Measurements from ENCODE around the gene DYRK2.

DYRK2 gene

GRCh38 chr12:67633024-67633610 is 15.4 kb upstream of the DYRK2 start:
- Histone ChIP-seq H3K9me3 (ENCODE audit: insufficient read depth, low read length) (no peaks in the 10 kb centered on the region), H4K20me1 (ENCODE audit: low read depth, low read length) (no peaks in the 10 kb centered on the region), H2AFZ (ENCODE audit: low read depth, low read length, severe bottlenecking) (no peak overlapping the region), H3K27me3 (ENCODE audit: low read length) (no peaks in the 10 kb centered on the region), H3K9me2 (replicated peaks; ENCODE audit: insufficient read depth, low read length) (no peaks in the 10 kb centered on the region), H3K36me3 (ENCODE audit: low read length) (no peaks in the 10 kb centered on the region), H3F3A (ENCODE audit: insufficient read depth) (no peaks in the 10 kb centered on the region), H3K79me2 (ENCODE audit: insufficient read depth, low read length) (no peaks in the 10 kb centered on the region), H3K9ac (ENCODE audit: low read length) (no peak overlapping the region), H3K4me3 (ENCODE audit: insufficient read depth, low read length, poor library complexity, severe bottlenecking) (no peak overlapping the region), H3K27ac (ENCODE audit: low read depth, low read length) (no peak overlapping the region), H3K4me2 (ENCODE audit: low read depth, low read length, poor library complexity, severe bottlenecking) (no peak overlapping the region)
- no peak for TF ChIP-seq EZH2phosphoT487 (conservative IDR thresholded peaks at IDR 0.05; ENCODE audit: low read length)
- TF ChIP-seq CTCF (IDR thresholded peaks at IDR 0.05; ENCODE audit: insufficient read depth, low read length, poor library complexity, severe bottlenecking): no peak

GRCh38 chr12:67633708-67634107 is 14.8 kb upstream of the DYRK2 start:
- Histone ChIP-seq H3K4me3 (ENCODE audit: insufficient read depth, low read length, poor library complexity, severe bottlenecking) (no peak overlapping the region), H3K9me3 (ENCODE audit: insufficient read depth, low read length) (no peaks in the 10 kb centered on the region), H3K79me2 (ENCODE audit: insufficient read depth, low read length) (no peaks in the 10 kb centered on the region), H3K27ac (ENCODE audit: low read depth, low read length) (no peak overlapping the region), H2AFZ (ENCODE audit: low read depth, low read length, severe bottlenecking) (no peak overlapping the region), H4K20me1 (ENCODE audit: low read depth, low read length) (no peaks in the 10 kb centered on the region), H3K9ac (ENCODE audit: low read length) (no peak overlapping the region), H3K27me3 (ENCODE audit: low read length) (no peaks in the 10 kb centered on the region), H3K36me3 (ENCODE audit: low read length) (no peaks in the 10 kb centered on the region), H3K9me2 (replicated peaks; ENCODE audit: insufficient read depth, low read length) (no peaks in the 10 kb centered on the region), H3K4me2 (ENCODE audit: low read depth, low read length, poor library complexity, severe bottlenecking) (no peak overlapping the region), H3F3A (ENCODE audit: insufficient read depth) (no peaks in the 10 kb centered on the region)
- TF ChIP-seq CTCF (IDR thresholded peaks at IDR 0.05; ENCODE audit: insufficient read depth, low read length, poor library complexity, severe bottlenecking): no peak
- no peak for TF ChIP-seq EZH2phosphoT487 (conservative IDR thresholded peaks at IDR 0.05; ENCODE audit: low read length)

GRCh38 chr12:67634303-67634761 is 14.2 kb upstream of the DYRK2 start:
- no peaks in the 10 kb centered on the region for H3K9me3 ChIP-seq (ENCODE audit: insufficient read depth, low read length)
- TF ChIP-seq EZH2phosphoT487 (conservative IDR thresholded peaks at IDR 0.05; ENCODE audit: low read length) (no peak), CTCF (IDR thresholded peaks at IDR 0.05; ENCODE audit: insufficient read depth, low read length, poor library complexity, severe bottlenecking) (no peak)
- H4K20me1 ChIP-seq (ENCODE audit: low read depth, low read length): no peaks in the 10 kb centered on the region
- H3K27ac ChIP-seq (ENCODE audit: low read depth, low read length): no peak overlapping the region
- H2AFZ ChIP-seq (ENCODE audit: low read depth, low read length, severe bottlenecking): no peak overlapping the region
- no peaks in the 10 kb centered on the region for H3K27me3 ChIP-seq (ENCODE audit: low read length)
- H3K79me2 ChIP-seq (ENCODE audit: insufficient read depth, low read length): no peaks in the 10 kb centered on the region
- no peaks in the 10 kb centered on the region for H3K36me3 ChIP-seq (ENCODE audit: low read length)
- H3K4me3 ChIP-seq (ENCODE audit: insufficient read depth, low read length, poor library complexity, severe bottlenecking): no peak overlapping the region
- H3F3A ChIP-seq (ENCODE audit: insufficient read depth): no peaks in the 10 kb centered on the region
- H3K4me2 ChIP-seq (ENCODE audit: low read depth, low read length, poor library complexity, severe bottlenecking): no peak overlapping the region
- no peak overlapping the region for H3K9ac ChIP-seq (ENCODE audit: low read length)
- no peaks in the 10 kb centered on the region for H3K9me2 ChIP-seq (replicated peaks; ENCODE audit: insufficient read depth, low read length)

Data from SU-DHL-6 (cell line).